Mesenchymal stem cell (in vitro differentiated cells and primary cell): ENCODE measurements around the gene ZNRF2.

ENCODE experiments used
- DNase-seq: peaks from one replicate; pipeline ENCODE4 v3.0.0-alpha.2; 2013
- H2AFZ ChIP-seq: one replicate; pipeline ENCODE4 v1.6.1; 2013; ENCODE audit warnings: low read depth, mild to moderate bottlenecking, control low read depth, inconsistent platforms, low read length, moderate library complexity
- H2AK5ac ChIP-seq: 2 replicates; pipeline ENCODE4 v1.6.1; 2013; ENCODE audit warnings: low read length, moderate library complexity, mild to moderate bottlenecking, inconsistent platforms; ENCODE audit not compliant: severe bottlenecking
- H2BK120ac ChIP-seq: one replicate; pipeline ENCODE4 v1.6.1; 2013; ENCODE audit warnings: low read depth, mild to moderate bottlenecking, inconsistent platforms, low read length, moderate library complexity
- H2BK12ac ChIP-seq, 2 experiments: one replicate each; pipeline ENCODE4 v1.6.1; 2013; ENCODE audit warnings: inconsistent platforms in 2 of 2, low read length in 2 of 2, mild to moderate bottlenecking in 2 of 2, moderate library complexity in 2 of 2, control low read depth in 1 of 2
- H2BK15ac ChIP-seq: one replicate; pipeline ENCODE4 v1.6.1; 2013; ENCODE audit warnings: mild to moderate bottlenecking, low read depth, inconsistent platforms; ENCODE audit not compliant: poor library complexity, severe bottlenecking
- H2BK5ac ChIP-seq: 2 replicates; pipeline ENCODE4 v1.6.1; 2013; ENCODE audit warnings: low read depth, mild to moderate bottlenecking, low read length, control low read depth, inconsistent platforms; ENCODE audit not compliant: poor library complexity, severe bottlenecking
- H3K14ac ChIP-seq, 2 experiments: one replicate each; pipeline ENCODE4 v1.6.1; 2013; ENCODE audit warnings: inconsistent platforms in 2 of 2, low read length in 2 of 2, control low read depth in 1 of 2, mild to moderate bottlenecking in 1 of 2, moderate library complexity in 1 of 2
- H3K18ac ChIP-seq, 2 experiments: one replicate each; pipeline ENCODE4 v1.6.1; 2013; ENCODE audit warnings: inconsistent platforms in 2 of 2, low read length in 2 of 2, control low read depth in 1 of 2, low read depth in 1 of 2, mild to moderate bottlenecking in 1 of 2
- H3K23ac ChIP-seq, 2 experiments: one replicate each; pipeline ENCODE4 v1.6.1; 2013; ENCODE audit warnings: inconsistent platforms in 2 of 2, low read length in 2 of 2, mild to moderate bottlenecking in 2 of 2, moderate library complexity in 2 of 2, control low read depth in 1 of 2
- H3K27ac ChIP-seq: 2 replicates; pipeline ENCODE4 v1.5.1; 2013; ENCODE audit warnings: mild to moderate bottlenecking, moderate library complexity, low read length, control low read depth, inconsistent platforms; ENCODE audit not compliant: poor library complexity, severe bottlenecking
- H3K27me3 ChIP-seq, 2 experiments: 2 replicates each; pipeline versions ENCODE4 v1.6.1 to v1.7.0; 2013; ENCODE audit warnings: low read length in 2 of 2, mild to moderate bottlenecking in 2 of 2, moderate library complexity in 2 of 2, control low read depth in 1 of 2, inconsistent platforms in 1 of 2; ENCODE audit not compliant: control insufficient read depth in 1 of 2, insufficient read depth in 1 of 2
- H3K36me3 ChIP-seq, 2 experiments: 2 replicates each; pipeline versions ENCODE4 v1.6.1 to v1.7.0; 2013; ENCODE audit warnings: low read length in 2 of 2, control low read depth in 1 of 2, inconsistent platforms in 1 of 2, low read depth in 1 of 2, mild to moderate bottlenecking in 1 of 2; ENCODE audit not compliant: insufficient read depth in 2 of 2, control insufficient read depth in 1 of 2
- H3K4ac ChIP-seq, 2 experiments: one replicate each; pipeline ENCODE4 v1.6.1; 2013; ENCODE audit warnings: inconsistent platforms in 2 of 2, low read length in 2 of 2, mild to moderate bottlenecking in 2 of 2, moderate library complexity in 2 of 2, control low read depth in 1 of 2, low read depth in 1 of 2
- H3K4me1 ChIP-seq: 2 replicates; pipeline ENCODE4 v1.6.1; 2013; ENCODE audit warnings: low read depth, low read length, control low read depth; ENCODE audit not compliant: control insufficient read depth, insufficient read depth
- H3K4me2 ChIP-seq: 2 replicates; pipeline ENCODE4 v1.6.1; 2013; ENCODE audit warnings: low read length, mild to moderate bottlenecking, inconsistent platforms; ENCODE audit not compliant: poor library complexity, severe bottlenecking
- H3K4me3 ChIP-seq, 2 experiments: 2 replicates each; pipeline versions ENCODE4 v1.5.1 to v1.7.0; 2013; ENCODE audit warnings: low read length in 2 of 2, mild to moderate bottlenecking in 2 of 2, control low read depth in 1 of 2, low read depth in 1 of 2; ENCODE audit not compliant: insufficient read depth in 1 of 2
- H3K79me1 ChIP-seq: replicated peaks from 2 replicates; pipeline ENCODE4 v1.6.1; 2013; ENCODE audit warnings: mild to moderate bottlenecking, control low read depth, low read length, inconsistent platforms; ENCODE audit not compliant: poor library complexity, severe bottlenecking
- H3K9ac ChIP-seq: 2 replicates; pipeline ENCODE4 v1.7.0; 2013; ENCODE audit warnings: mild to moderate bottlenecking, low read length, moderate library complexity
- H3K9me3 ChIP-seq: 2 replicates; pipeline ENCODE4 v1.7.0; 2013; ENCODE audit warnings: mild to moderate bottlenecking, low read length; ENCODE audit not compliant: control insufficient read depth
- H4K8ac ChIP-seq: one replicate; pipeline ENCODE4 v1.6.1; 2013; ENCODE audit warnings: inconsistent platforms, mild to moderate bottlenecking, low read length, moderate library complexity
- H4K91ac ChIP-seq: one replicate; pipeline ENCODE4 v1.6.1; 2013; ENCODE audit warnings: mild to moderate bottlenecking, low read length, inconsistent platforms
- WGBS: methylation state at CpG from one replicate; pipeline ENCODE4 v1.1.7; 2013; ENCODE audit warnings: mixed read lengths; 5-methylcytosine and 5-hydroxymethylcytosine counted together

Gene ZNRF2

DNA sequence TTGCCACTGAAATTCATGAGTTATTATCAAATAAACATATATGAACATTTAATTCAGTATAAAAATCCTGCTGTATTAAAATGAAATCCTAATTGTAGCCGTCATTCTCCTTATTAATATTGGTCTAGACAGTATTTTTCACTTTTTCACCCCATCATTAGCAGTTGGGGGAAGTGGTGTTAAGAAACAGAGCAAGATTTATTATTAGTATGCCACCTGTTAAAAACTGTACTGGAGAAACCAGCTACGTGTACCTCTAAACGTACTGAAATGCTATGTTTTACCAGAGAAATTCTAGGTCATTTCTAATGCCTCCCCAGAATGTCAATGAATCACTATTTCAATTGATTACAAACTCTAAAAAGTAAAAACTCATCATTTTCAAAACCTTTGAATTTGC lies 9.8 kb upstream of the ZNRF2 start:
- H4K91ac ChIP-seq, result no peak overlapping the region
- H3K18ac ChIP-seq, result no peak overlapping the region
- no peak overlapping the region for H3K14ac ChIP-seq
- no peak overlapping the region for H3K9ac ChIP-seq
- no peak overlapping the region for H2BK120ac ChIP-seq
- no peaks in the 10 kb centered on the region for H3K9me3 ChIP-seq
- no peaks in the 10 kb centered on the region for H3K4me1 ChIP-seq
- no peak overlapping the region for H2AK5ac ChIP-seq
- no peak overlapping the region for H4K8ac ChIP-seq
- no peaks in the 10 kb centered on the region for H3K79me1 ChIP-seq
- no peak overlapping the region for H2BK12ac ChIP-seq
- no peak overlapping the region for H3K4me3 ChIP-seq
- H3K36me3 ChIP-seq, result no peaks in the 10 kb centered on the region
- H3K27me3 ChIP-seq, result peaks cover 0 to 22% of the 10 kb centered on the region in 2 experiments
- H2BK15ac ChIP-seq, result no peak overlapping the region
- no peak overlapping the region for H3K4ac ChIP-seq
- H3K27ac ChIP-seq, result no peak overlapping the region
- H3K4me2 ChIP-seq, result no peak overlapping the region
- H2AFZ ChIP-seq, result no peak overlapping the region
- no peak overlapping the region for H2BK5ac ChIP-seq
- H3K23ac ChIP-seq, result no peak overlapping the region
- DNase-seq, result no peak
- WGBS, result 83% methylated on average over 3 of the region's 3 CpGs

DNA sequence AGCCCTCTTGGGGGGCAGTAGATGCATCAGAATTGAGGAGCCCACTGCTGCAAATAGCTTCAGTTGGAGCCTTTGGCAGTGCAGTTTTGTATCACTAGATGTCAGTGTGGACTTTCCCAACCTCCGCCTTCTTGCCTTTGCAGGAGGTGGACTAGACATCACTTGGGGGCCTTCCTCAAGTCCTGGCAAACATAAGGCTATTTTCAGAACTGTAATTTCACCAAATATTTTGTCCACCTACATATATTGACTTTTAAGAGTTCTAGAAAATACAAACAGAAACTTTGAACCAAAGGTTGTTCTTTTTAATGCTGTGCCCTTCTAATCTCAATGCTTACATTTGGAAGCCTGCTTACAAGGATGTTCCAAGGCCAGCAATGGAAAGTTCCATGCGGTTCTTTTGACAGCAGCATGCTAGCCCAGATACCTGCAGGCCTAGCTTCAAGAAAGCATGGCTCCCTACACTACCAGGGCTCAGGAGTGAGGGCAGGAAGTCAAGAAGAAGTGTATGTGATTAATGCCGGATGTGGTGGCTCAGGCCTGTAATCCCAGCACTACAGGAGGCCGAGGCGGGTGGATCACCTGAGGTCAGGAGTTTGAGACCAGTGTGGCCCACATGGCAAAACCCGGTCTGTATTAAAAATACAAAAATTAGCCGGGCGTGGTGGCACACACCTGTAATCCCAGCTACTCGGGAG lies 8.0 kb upstream of the ZNRF2 start:
- Histone ChIP-seq H3K23ac (no peak overlapping the region), H2BK12ac (no peak overlapping the region), H3K4me1 (no peaks in the 10 kb centered on the region), H3K79me1 (no peaks in the 10 kb centered on the region), H3K14ac (no peak overlapping the region), H2AK5ac (no peak overlapping the region), H2AFZ (no peak overlapping the region), H4K8ac (no peak overlapping the region), H3K36me3 (no peaks in the 10 kb centered on the region), H3K27ac (no peak overlapping the region), H3K4me3 (no peak overlapping the region), H2BK5ac (no peak overlapping the region), H4K91ac (no peak overlapping the region), H3K27me3 (peaks cover 0 to 6% of the 10 kb centered on the region in 2 experiments), H3K4me2 (no peak overlapping the region), H3K18ac (no peak overlapping the region), H2BK15ac (no peak overlapping the region), H3K9ac (no peak overlapping the region), H3K4ac (no peak overlapping the region), H3K9me3 (no peaks in the 10 kb centered on the region), H2BK120ac (no peak overlapping the region)
- WGBS, result 81% methylated on average over 9 of the region's 9 CpGs
- peak; percentile 60 for DNase-seq

DNA sequence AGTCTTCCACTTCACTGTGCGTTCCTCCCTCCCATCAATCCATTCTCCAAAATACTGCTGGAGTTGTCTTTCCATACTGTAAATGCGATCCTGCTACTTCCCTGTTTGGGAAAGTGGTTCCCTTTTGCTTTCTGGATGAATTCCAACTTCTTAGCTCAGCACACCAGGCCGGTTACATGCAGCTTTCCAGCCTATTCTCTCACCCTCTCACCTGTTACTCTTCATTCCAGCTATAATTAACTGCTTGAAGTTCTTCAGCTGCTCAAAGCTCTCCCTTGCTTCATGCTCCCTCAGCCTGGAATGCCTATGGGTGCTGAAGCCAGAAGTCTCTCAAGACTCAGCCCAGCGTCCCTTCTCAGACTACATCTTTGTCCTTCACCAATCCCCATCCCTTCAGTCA lies 6.0 kb upstream of the ZNRF2 start:
- H2AFZ ChIP-seq, result no peak overlapping the region
- H3K27me3 ChIP-seq, result peaks cover 0 to 4% of the 10 kb centered on the region in 2 experiments
- DNase-seq, result no peak
- H4K8ac ChIP-seq, result no peak overlapping the region
- no peak overlapping the region for H3K27ac ChIP-seq
- H3K4me1 ChIP-seq, result no peaks in the 10 kb centered on the region
- no peak overlapping the region for H3K18ac ChIP-seq
- H2BK5ac ChIP-seq, result no peak overlapping the region
- no peak overlapping the region for H3K4ac ChIP-seq
- H2BK12ac ChIP-seq, result no peak overlapping the region
- 97% methylated on average over 4 of the region's 4 CpGs for WGBS
- H4K91ac ChIP-seq, result no peak overlapping the region
- H3K36me3 ChIP-seq, result no peaks in the 10 kb centered on the region
- no peak overlapping the region for H2BK15ac ChIP-seq
- no peak overlapping the region for H3K23ac ChIP-seq
- H3K9ac ChIP-seq, result no peak overlapping the region
- no peak overlapping the region for H3K4me3 ChIP-seq
- H3K79me1 ChIP-seq, result no peaks in the 10 kb centered on the region
- H3K14ac ChIP-seq, result no peak overlapping the region
- no peak overlapping the region for H3K4me2 ChIP-seq
- H2AK5ac ChIP-seq, result no peak overlapping the region
- no peaks in the 10 kb centered on the region for H3K9me3 ChIP-seq
- no peak overlapping the region for H2BK120ac ChIP-seq

DNA sequence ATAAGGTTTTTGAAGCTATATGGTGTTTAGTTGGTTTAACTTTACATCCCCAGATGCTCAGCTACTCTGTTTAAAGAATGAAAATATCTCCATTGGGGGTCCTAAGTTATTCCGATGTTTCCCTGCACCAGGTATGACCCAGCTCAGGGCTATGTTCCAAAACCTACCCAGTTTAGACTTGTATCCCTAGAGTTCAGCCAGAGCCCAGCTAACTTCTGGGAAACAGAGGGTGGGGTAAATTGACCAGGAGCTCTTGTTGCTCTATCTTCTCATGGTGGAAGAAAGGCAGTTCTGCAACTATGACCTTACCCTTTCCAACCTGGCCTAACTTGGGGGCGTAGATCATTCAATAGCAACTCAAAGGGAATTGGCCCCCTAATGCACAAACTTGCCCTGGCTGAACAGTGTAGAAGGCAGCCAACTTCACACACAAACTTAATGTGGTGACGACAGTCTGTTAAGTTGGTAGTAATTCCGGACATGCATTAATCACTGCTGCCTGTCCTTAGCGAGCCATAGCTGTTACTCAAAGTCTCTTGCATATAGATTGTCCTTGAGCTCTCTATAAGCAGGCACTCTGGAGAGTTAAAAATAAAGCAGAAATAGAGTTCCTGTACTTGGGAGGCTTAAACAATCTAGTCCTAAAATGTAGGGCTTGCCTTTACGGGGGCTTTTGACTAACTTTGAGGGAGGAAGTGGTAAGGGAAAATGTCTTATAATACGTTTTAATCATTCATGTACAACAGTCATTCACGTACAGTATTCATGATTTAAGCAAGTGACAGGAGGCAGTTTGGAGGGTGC lies 5.3 kb upstream of the ZNRF2 start:
- Histone ChIP-seq H3K9ac (no peak overlapping the region), H3K4me3 (no peak overlapping the region), H3K4me2 (no peak overlapping the region), H2BK120ac (no peak overlapping the region), H3K23ac (no peak overlapping the region), H3K4me1 (no peaks in the 10 kb centered on the region), H3K18ac (no peak overlapping the region), H3K36me3 (no peaks in the 10 kb centered on the region), H2BK5ac (no peak overlapping the region), H2BK15ac (no peak overlapping the region), H2BK12ac (no peak overlapping the region), H3K27me3 (peaks cover 0 to 4% of the 10 kb centered on the region in 2 experiments), H3K14ac (no peak overlapping the region), H3K9me3 (no peaks in the 10 kb centered on the region), H3K79me1 (no peaks in the 10 kb centered on the region), H3K27ac (no peak overlapping the region), H2AK5ac (no peak overlapping the region), H4K91ac (no peak overlapping the region), H4K8ac (no peak overlapping the region), H2AFZ (no peak overlapping the region), H3K4ac (no peak overlapping the region)
- no peak for DNase-seq
- 94% methylated on average over 8 of the region's 8 CpGs for WGBS
